ENCODE results near the gene CBX4. TPM values are rescaled to one million over a fixed set of nuclear protein-coding genes. Genes with fewer than 3 reads are reported as not detected.

Gene CBX4
- total and polyA plus RNA-seq, 2 of the 13 experiments (the other 11 are each of a cell fraction or from before 2014, with no cell fraction given), result 25.8 to 50.8 TPM

GRCh38 chr17:79800325-79801155 lies 38.7 kb downstream of the CBX4 start (continued):
- TF ChIP-seq ZNF556 (CRISPR knock-in tag; IDR thresholded peaks at IDR 0.05; ENCODE audit: borderline replicate concordance) (no peak), ZNF782 (CRISPR knock-in tag; IDR thresholded peaks at IDR 0.05; ENCODE audit: borderline replicate concordance) (no peak), GLI4 (CRISPR knock-in tag; IDR thresholded peaks at IDR 0.05; ENCODE audit: borderline replicate concordance) (peak; percentile 87), STAT6 (CRISPR knock-in tag; IDR thresholded peaks at IDR 0.05; ENCODE audit: borderline replicate concordance) (no peak), ZNF790 (CRISPR knock-in tag; IDR thresholded peaks at IDR 0.05; ENCODE audit: borderline replicate concordance) (0 out of 2 replicates have a peak, but pooled peaks have one; percentile 40), JUNB (CRISPR knock-in tag; IDR thresholded peaks at IDR 0.05; ENCODE audit: borderline replicate concordance) (no peak), HIC2 (CRISPR knock-in tag; IDR thresholded peaks at IDR 0.05; ENCODE audit: low read depth) (0 out of 2 replicates have a peak, but pooled peaks have one; percentile 44), ZNF674 (CRISPR knock-in tag; IDR thresholded peaks at IDR 0.05; ENCODE audit: low read depth) (no peak), ZFAT (CRISPR knock-in tag; conservative IDR thresholded peaks at IDR 0.05) (no peak), SRSF9 (IDR thresholded peaks at IDR 0.05; ENCODE audit: borderline replicate concordance, insufficient read depth, low read depth, low read length, poor library complexity, severe bottlenecking) (no peak), ZSCAN25 (CRISPR knock-in tag; IDR thresholded peaks at IDR 0.05) (peak; percentile 38; the same call in 1 of the 2 replicates), SAFB2 (CRISPR knock-in tag; IDR thresholded peaks at IDR 0.05; ENCODE audit: borderline replicate concordance, low read depth) (0 out of 2 replicates have a peak, but pooled peaks have one; percentile 16), FOXK1 (CRISPR knock-in tag; IDR thresholded peaks at IDR 0.05; ENCODE audit: borderline replicate concordance, low read depth) (0 out of 2 replicates have a peak, but pooled peaks have one; percentile 17), ZBTB25 (CRISPR knock-in tag; IDR thresholded peaks at IDR 0.05) (no peak), ZFX (CRISPR knock-in tag; IDR thresholded peaks at IDR 0.05; ENCODE audit: low read depth) (no peak; the same call in 1 of the 2 replicates), ERF (CRISPR knock-in tag; IDR thresholded peaks at IDR 0.05) (0 out of 2 replicates have a peak, but pooled peaks have one; percentile 12), ZBTB7A (CRISPR knock-in tag; IDR thresholded peaks at IDR 0.05) (no peak), ZNF572 (CRISPR knock-in tag; IDR thresholded peaks at IDR 0.05) (peak; percentile 47; the same call in 1 of the 2 replicates), AGO1 (IDR thresholded peaks at IDR 0.05; ENCODE audit: low read depth, low read length, poor library complexity, severe bottlenecking) (peak; percentile 72), ZNF7 (CRISPR knock-in tag; IDR thresholded peaks at IDR 0.05) (peak; percentile 47; the same call in 1 of the 2 replicates), ONECUT2 (CRISPR knock-in tag; IDR thresholded peaks at IDR 0.05) (no peak), ATF7-NPFF (CRISPR knock-in tag; IDR thresholded peaks at IDR 0.05; ENCODE audit: low read depth) (0 out of 2 replicates have a peak, but pooled peaks have one; percentile 49)
